ENCODE results near the gene ATP8A2.

ATP8A2 gene

GRCh38 chr13:26019881-26020870 lies 648.4 kb downstream of the ATP8A2 start:
- TF ChIP-seq CTCF (IDR thresholded peaks at IDR 0.05): no peak

DNA sequence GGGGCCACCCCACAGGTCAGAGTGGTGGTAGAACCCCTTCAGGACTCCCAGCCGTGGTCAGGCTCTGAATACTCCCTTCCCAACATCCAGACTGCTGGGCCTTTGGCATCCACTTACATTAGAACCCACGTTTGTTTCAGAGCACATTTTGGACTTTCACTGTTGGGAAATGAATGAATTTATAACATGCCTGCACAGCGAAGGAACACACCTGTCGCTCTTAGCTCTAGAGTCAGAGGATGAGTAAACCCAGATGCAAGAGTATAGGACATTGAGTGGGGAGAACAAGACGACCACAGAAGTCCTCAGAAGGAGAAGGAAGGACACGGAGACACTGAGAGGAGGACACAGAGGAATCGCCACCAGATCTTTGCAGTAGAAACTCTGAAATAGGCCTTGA lies 649.1 kb downstream of the ATP8A2 start:
- no peak for TF ChIP-seq CTCF (IDR thresholded peaks at IDR 0.05)

DNA sequence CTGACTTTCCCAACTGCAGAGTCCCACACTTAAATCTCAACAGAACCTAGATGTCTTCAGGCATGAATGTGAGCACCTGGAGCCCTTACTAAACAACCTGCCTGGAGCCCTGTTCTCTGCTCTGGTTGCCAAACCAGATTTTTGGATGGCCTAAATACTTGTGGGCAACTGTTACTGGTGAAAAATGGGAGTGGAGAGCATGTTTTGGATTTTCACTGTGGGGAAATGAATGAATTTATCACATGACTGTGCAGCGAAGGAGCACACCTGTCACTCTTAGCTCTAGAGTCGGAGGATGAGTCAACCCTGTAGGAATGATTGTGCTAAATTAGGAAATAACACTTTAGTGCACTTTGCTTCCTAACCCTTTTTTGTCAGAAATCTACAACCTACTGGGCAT lies 649.7 kb downstream of the ATP8A2 start:
- TF ChIP-seq CTCF (IDR thresholded peaks at IDR 0.05): no peak

DNA sequence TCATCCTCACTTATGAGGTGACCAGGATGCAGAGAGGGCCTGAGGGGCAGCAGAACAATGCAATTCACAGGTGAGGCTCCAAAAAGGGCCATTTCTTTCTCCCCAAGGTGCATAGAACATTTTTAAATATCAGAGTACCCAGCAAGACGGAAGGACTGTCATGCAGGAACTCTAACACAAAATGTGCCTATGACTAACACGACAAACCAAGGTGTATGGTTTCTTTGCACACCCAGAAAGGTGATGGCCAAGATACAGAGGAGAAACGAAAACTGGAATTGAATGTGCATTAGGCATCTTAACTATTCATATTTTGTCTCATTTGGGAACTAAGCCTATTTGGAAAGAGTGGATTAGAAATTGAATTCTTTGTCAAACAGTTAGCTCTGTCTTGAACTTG lies 650.2 kb downstream of the ATP8A2 start:
- TF ChIP-seq CTCF (IDR thresholded peaks at IDR 0.05): no peak

- no peak for TF ChIP-seq CTCF (IDR thresholded peaks at IDR 0.05)
Measured at GRCh38 chr13:26022538-26023292, 650.9 kb downstream of the ATP8A2 start.

GRCh38 chr13:26024558-26024957 lies 652.8 kb downstream of the ATP8A2 start:
- TF ChIP-seq CTCF (IDR thresholded peaks at IDR 0.05): no peak

GRCh38 chr13:26025196-26025595 lies 653.4 kb downstream of the ATP8A2 start:
- TF ChIP-seq CTCF (IDR thresholded peaks at IDR 0.05): no peak

Data from LNCAP (cell line).